Endothelial cell of umbilical vein (primary cell): Measurements from ENCODE around the gene MYO7B.

ENCODE experiments used
- EZH2 ChIP-seq: IDR thresholded peaks from 2 replicates; pipeline ENCODE4 v1.6.1; 2012; ENCODE audit warnings: borderline replicate concordance, low read depth, mild to moderate bottlenecking, moderate library complexity, low read length, inconsistent platforms; ENCODE audit not compliant: severe bottlenecking
- FOS ChIP-seq: IDR thresholded peaks from 2 replicates; pipeline ENCODE4 v1.6.1; 2011; ENCODE audit warnings: mild to moderate bottlenecking, low read length, moderate library complexity, borderline replicate concordance; ENCODE audit not compliant: insufficient read depth
- JUN ChIP-seq: IDR thresholded peaks from 2 replicates; pipeline ENCODE4 v1.6.1; 2011; ENCODE audit warnings: borderline replicate concordance, low read depth; ENCODE audit not compliant: insufficient read length, insufficient read depth
- MYC ChIP-seq: IDR thresholded peaks from one replicate; pipeline ENCODE4 v1.6.1; 2011; ENCODE audit warnings: mild to moderate bottlenecking, low read depth, low read length
- POLR2A ChIP-seq: IDR thresholded peaks from 2 replicates; pipeline ENCODE4 v1.6.1; 2012; ENCODE audit warnings: low read depth, mild to moderate bottlenecking, control low read depth, low read length
- POLR2AphosphoS5 ChIP-seq: IDR thresholded peaks from 2 replicates; pipeline ENCODE4 v1.6.1; 2012; ENCODE audit warnings: low read depth, mild to moderate bottlenecking, control low read depth, low read length, moderate library complexity; ENCODE audit not compliant: insufficient read depth
- TF ChIP-seq, protein P1 (sequence below), 2 donors: IDR thresholded peaks; 1 replicate in 1 of 2; 2 replicates in 1 of 2; pipeline ENCODE4 v1.5.1; 2011; ENCODE audit warnings: low read length in 2 of 2, mild to moderate bottlenecking in 2 of 2, moderate library complexity in 2 of 2, control low read depth in 1 of 2, inconsistent platforms in 1 of 2, low read depth in 1 of 2; ENCODE audit not compliant: insufficient read depth in 1 of 2; ENCODE audit errors: extremely low read depth in 1 of 2
- TF ChIP-seq, protein P2 (sequence below): IDR thresholded peaks from 2 replicates; pipeline ENCODE4 v1.6.1; 2011; ENCODE audit not compliant: insufficient read depth, insufficient read length

DNA sequence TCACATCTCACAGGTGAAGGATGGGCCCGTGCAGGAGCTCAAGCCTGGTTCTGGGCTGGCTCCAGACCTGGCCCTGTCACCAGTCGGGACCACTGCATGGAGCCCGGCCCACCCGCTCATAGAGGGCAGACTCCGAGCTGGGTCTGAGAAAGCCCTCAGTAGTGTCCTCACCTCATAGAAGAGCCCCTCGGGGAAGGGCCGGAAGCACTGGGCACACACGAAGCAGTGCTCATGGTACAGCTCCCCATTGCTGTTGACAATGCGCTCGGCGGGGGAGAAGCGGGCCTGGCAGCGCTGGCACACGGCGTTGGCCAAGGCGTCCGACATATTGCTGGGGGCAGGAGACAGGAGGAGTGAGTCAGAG lies 121.7 kb downstream of the MYO7B start:
- no peak for TF ChIP-seq EZH2
- TF ChIP-seq, protein P1, sequence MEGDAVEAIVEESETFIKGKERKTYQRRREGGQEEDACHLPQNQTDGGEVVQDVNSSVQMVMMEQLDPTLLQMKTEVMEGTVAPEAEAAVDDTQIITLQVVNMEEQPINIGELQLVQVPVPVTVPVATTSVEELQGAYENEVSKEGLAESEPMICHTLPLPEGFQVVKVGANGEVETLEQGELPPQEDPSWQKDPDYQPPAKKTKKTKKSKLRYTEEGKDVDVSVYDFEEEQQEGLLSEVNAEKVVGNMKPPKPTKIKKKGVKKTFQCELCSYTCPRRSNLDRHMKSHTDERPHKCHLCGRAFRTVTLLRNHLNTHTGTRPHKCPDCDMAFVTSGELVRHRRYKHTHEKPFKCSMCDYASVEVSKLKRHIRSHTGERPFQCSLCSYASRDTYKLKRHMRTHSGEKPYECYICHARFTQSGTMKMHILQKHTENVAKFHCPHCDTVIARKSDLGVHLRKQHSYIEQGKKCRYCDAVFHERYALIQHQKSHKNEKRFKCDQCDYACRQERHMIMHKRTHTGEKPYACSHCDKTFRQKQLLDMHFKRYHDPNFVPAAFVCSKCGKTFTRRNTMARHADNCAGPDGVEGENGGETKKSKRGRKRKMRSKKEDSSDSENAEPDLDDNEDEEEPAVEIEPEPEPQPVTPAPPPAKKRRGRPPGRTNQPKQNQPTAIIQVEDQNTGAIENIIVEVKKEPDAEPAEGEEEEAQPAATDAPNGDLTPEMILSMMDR (IDR thresholded peaks at IDR 0.05; ENCODE audit: extremely low read depth in 1 of 2, insufficient read depth in 1 of 2, low read depth in 1 of 2, low read length in 2 of 2), result no peak
- TF ChIP-seq, protein P2, sequence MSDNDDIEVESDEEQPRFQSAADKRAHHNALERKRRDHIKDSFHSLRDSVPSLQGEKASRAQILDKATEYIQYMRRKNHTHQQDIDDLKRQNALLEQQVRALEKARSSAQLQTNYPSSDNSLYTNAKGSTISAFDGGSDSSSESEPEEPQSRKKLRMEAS, result no peak
- TF ChIP-seq POLR2A, result no peak
- TF ChIP-seq FOS, result no peak
- no peak for TF ChIP-seq JUN
- no peak for TF ChIP-seq POLR2AphosphoS5
- TF ChIP-seq MYC, result no peak
